PC-3 (cell line): ENCODE results near the gene TMEM196. TPM values are rescaled to one million over a fixed set of nuclear protein-coding genes. Genes with fewer than 3 reads are reported as not detected.

Experiments
- ATAC-seq: fragments of 200-7000 bp; cut with Tn5 transposase; 2 replicates; pipeline ENCODE4 v1.9.1; 2020; ENCODE audit warnings: mild to moderate bottlenecking, moderate library complexity
- BruUV-seq: library from RNA; stranded (reverse); fragments of 400-500 nt; replicated peaks from 2 replicates; lab custom pipeline; 2021; lab: Mats Ljungman, UMichigan
- CTCF ChIA-PET: fragments of 300-600 bp; sonication (Branson Sonifier 250); formaldehyde crosslinking; loops from one replicate; lab custom pipeline; 2022; ENCODE audit warnings: antibody characterized with exemption; lab: Charles Lee
- POLR2A ChIA-PET: fragments of 300-600 bp; sonication (Branson Sonifier 250); formaldehyde crosslinking; loops from one replicate; lab custom pipeline; 2022; ENCODE audit warnings: antibody characterized with exemption; ENCODE audit not compliant: unreplicated experiment; lab: Charles Lee
- DNase-seq: peaks from one replicate; pipeline ENCODE4 v3.0.0-alpha.2; 2015
- H2AFZ ChIP-seq: fragments of 300-600 bp; sonication (generic); 2 replicates; pipeline ENCODE4 v1.6.0; 2016; ENCODE audit warnings: antibody characterized with exemption, low read length
- H3F3A ChIP-seq: fragments of 300-600 bp; sonication (generic); one replicate; pipeline ENCODE4 v1.6.0; 2017; ENCODE audit warnings: antibody characterized with exemption, low read length, control low read depth, mild to moderate bottlenecking; ENCODE audit not compliant: unreplicated experiment
- H3K27ac ChIP-seq: fragments of 300-600 bp; sonication (generic); 2 replicates; pipeline ENCODE4 v1.5.1; 2016; ENCODE audit warnings: mild to moderate bottlenecking, low read length
- H3K27me3 ChIP-seq: fragments of 300-600 bp; sonication (generic); 2 replicates; pipeline ENCODE4 v1.6.1; 2016; ENCODE audit warnings: low read length, mixed read lengths
- H3K36me3 ChIP-seq: fragments of 300-600 bp; sonication (generic); 2 replicates; pipeline ENCODE4 v1.6.1; 2016; ENCODE audit warnings: low read depth, mixed run types, low read length, mixed read lengths
- H3K4me1 ChIP-seq: fragments of 300-600 bp; sonication (generic); 2 replicates; pipeline ENCODE4 v1.5.1; 2016; ENCODE audit warnings: low read length; ENCODE audit not compliant: insufficient read depth
- H3K4me2 ChIP-seq: fragments of 300-600 bp; sonication (generic); 2 replicates; pipeline ENCODE4 v1.6.0; 2016; ENCODE audit warnings: low read length
- H3K4me3 ChIP-seq: fragments of 300-600 bp; sonication (generic); 2 replicates; pipeline ENCODE4 v1.5.1; 2016; ENCODE audit warnings: mild to moderate bottlenecking, low read length, mixed read lengths
- H3K79me2 ChIP-seq: fragments of 300-600 bp; sonication (generic); 2 replicates; pipeline ENCODE4 v1.6.1; 2017; ENCODE audit warnings: low read length, mixed read lengths
- H3K9ac ChIP-seq: fragments of 300-600 bp; sonication (generic); 2 replicates; pipeline ENCODE4 v1.6.0; 2016; ENCODE audit warnings: mild to moderate bottlenecking, low read length
- H3K9me2 ChIP-seq: fragments of 300-600 bp; sonication (generic); replicated peaks from 2 replicates; pipeline ENCODE4 v1.6.1; 2016; ENCODE audit warnings: mixed run types, low read length, mixed read lengths
- H3K9me3 ChIP-seq: fragments of 300-600 bp; sonication (generic); 2 replicates; pipeline ENCODE4 v1.6.1; 2016; ENCODE audit warnings: low read length, mixed read lengths
- H4K20me1 ChIP-seq: fragments of 300-600 bp; sonication (generic); 2 replicates; pipeline ENCODE4 v1.6.1; 2016; ENCODE audit warnings: low read length, mixed read lengths
- CTCF ChIP-seq: fragments of 300-600 bp; sonication (generic); conservative IDR thresholded peaks from 2 replicates; pipeline ENCODE4 v1.5.1; 2017; ENCODE audit warnings: antibody characterized with exemption, low read depth, mild to moderate bottlenecking, low read length
- EZH2 ChIP-seq: fragments of 300-600 bp; sonication (generic); IDR thresholded peaks from one replicate; pipeline ENCODE4 v1.6.1; 2017; ENCODE audit warnings: antibody characterized with exemption, mild to moderate bottlenecking, low read length; ENCODE audit not compliant: unreplicated experiment
- EZH2phosphoT487 ChIP-seq: fragments of 300-600 bp; sonication (generic); IDR thresholded peaks from 2 replicates; pipeline ENCODE4 v1.6.1; 2018; ENCODE audit warnings: mild to moderate bottlenecking, antibody characterized with exemption, low read length, borderline replicate concordance
- intact Hi-C: fragments of 100-400 bp; cut with micrococcal nuclease; formaldehyde crosslinking; loops from 2 replicates; pipeline ENCODE4 v1.9.0; 2023
- total RNA-seq: library from RNA; depleted of rRNA; stranded (reverse); fragments of >200 nt; gene quantifications from 2 replicates; pipeline ENCODE4 v1.2.3, GENCODE V29; 2014

TMEM196 gene
- total RNA-seq, 1 experiment from 2014 or later = not detected

DNA sequence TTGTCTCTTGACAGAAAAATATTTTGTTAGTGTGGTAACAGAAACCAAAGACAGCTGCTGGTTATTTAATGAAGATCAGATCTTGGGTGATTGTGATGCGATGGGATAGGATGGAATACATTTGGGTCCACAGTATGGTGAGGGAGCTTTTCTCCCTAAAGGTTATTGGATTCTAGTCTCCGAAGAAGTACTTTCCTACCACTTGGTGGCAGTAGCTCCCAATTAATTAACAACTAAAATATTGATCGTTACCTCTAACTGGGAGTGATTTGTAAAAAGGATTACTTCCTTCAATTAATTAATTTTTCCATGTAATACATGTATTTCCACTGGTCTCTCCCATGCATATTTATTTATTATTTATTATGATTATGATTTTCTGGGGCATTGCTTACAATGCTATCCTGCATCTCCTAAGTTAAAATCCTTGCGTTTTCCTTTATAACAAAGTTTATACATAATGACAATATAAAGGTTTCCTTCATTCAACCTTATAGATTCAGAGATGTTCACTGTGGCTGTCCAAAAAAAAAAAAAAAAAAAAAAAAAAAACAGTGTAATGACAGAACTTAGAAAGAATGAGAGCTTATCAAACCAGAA lies 25.6 kb downstream of the TMEM196 start:
- H3K9me3 ChIP-seq = no peaks in the 10 kb centered on the region
- no peak for TF ChIP-seq EZH2
- TF ChIP-seq CTCF = peak; percentile 75
- H2AFZ ChIP-seq = no peak overlapping the region
- no peaks in the 10 kb centered on the region for H3K36me3 ChIP-seq
- no peak overlapping the region for H3K4me3 ChIP-seq
- intact Hi-C loops = loop anchor here (1.0 to 10.0 kb wide), 7 partner anchors 35 to 901 kb away; no protein-coding TSS in a partner anchor
- peak; percentile 78 for ATAC-seq
- ChIA-PET POLR2A (interaction anchor here (0.6 kb wide), 1 partner anchor 44 kb away, joined by 5 read pairs; no protein-coding TSS in a partner anchor), CTCF (interaction anchor here (0.6 to 1.8 kb wide), 21 partner anchors 16 to 1228 kb away, joined by 3 to 32 read pairs (median 9); partner anchors contain the start of gene POLR1F)
- H3K9me2 ChIP-seq = no peaks in the 10 kb centered on the region
- no TSS peak for BruUV-seq
- H3K27ac ChIP-seq = no peak overlapping the region
- H3K4me1 ChIP-seq = peaks cover 8% of the 10 kb centered on the region; the same call in 1 of the 2 replicates
- no peak overlapping the region for H3K4me2 ChIP-seq
- H3F3A ChIP-seq = no peaks in the 10 kb centered on the region
- H4K20me1 ChIP-seq = no peaks in the 10 kb centered on the region
- no peaks in the 10 kb centered on the region for H3K27me3 ChIP-seq
- no peaks in the 10 kb centered on the region for H3K79me2 ChIP-seq
- DNase-seq = peak; percentile 81
- H3K9ac ChIP-seq = no peak overlapping the region

- TF ChIP-seq EZH2 (no peak), EZH2phosphoT487 (no peak), CTCF (no peak)
- Histone ChIP-seq H3K4me2 (no peak overlapping the region), H3K9me3 (no peaks in the 10 kb centered on the region), H3K4me3 (no peak overlapping the region), H3K36me3 (no peaks in the 10 kb centered on the region), H3F3A (no peaks in the 10 kb centered on the region), H3K4me1 (no peaks in the 10 kb centered on the region), H2AFZ (no peak overlapping the region), H3K9me2 (no peaks in the 10 kb centered on the region; the same call in 1 of the 2 replicates), H3K9ac (no peak overlapping the region), H3K27ac (no peak overlapping the region), H4K20me1 (no peaks in the 10 kb centered on the region), H3K79me2 (no peaks in the 10 kb centered on the region), H3K27me3 (no peaks in the 10 kb centered on the region)
- ATAC-seq = no peak
- no peak for DNase-seq
- POLR2A ChIA-PET = no interaction called here
- CTCF ChIA-PET = no interaction called here
- intact Hi-C loops = loop anchor here (1.0 to 10.0 kb wide), 2 partner anchors 18 to 791 kb away; no protein-coding TSS in a partner anchor
- no TSS peak for BruUV-seq
Measured at GRCh38 chr7:19744075-19744474, 29.3 kb downstream of the TMEM196 start.

DNA sequence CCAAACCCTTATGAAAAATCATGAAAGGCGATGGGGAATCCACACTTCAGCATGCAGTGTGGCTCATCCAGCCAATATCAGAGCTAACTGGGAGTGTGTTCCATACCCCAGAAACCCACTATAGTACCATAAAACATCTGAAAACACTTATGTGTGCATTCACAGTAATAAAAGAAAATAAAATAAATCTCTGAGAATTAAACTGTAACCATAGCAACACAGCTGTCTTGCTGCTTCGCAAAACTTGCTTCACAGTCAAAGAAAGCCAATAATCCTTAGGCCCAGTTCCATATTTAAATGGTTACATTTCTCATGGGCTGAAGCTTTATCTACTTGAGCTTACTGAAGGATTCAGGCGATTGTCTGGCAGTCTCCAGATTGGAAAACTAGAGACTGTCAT lies 44.7 kb downstream of the TMEM196 start:
- DNase-seq (no peak), ATAC-seq (no peak)
- Histone ChIP-seq H3K9me2 (no peaks in the 10 kb centered on the region), H4K20me1 (no peaks in the 10 kb centered on the region), H3K27me3 (no peaks in the 10 kb centered on the region), H3K4me1 (no peaks in the 10 kb centered on the region), H3K9me3 (no peaks in the 10 kb centered on the region), H3K4me2 (no peak overlapping the region), H3K36me3 (no peaks in the 10 kb centered on the region), H3K4me3 (no peak overlapping the region), H3K9ac (no peak overlapping the region), H3K79me2 (no peaks in the 10 kb centered on the region), H3K27ac (no peak overlapping the region), H3F3A (no peaks in the 10 kb centered on the region), H2AFZ (no peak overlapping the region)
- TF ChIP-seq CTCF (no peak), EZH2phosphoT487 (no peak), EZH2 (no peak)
- intact Hi-C loops = loop anchor here (5.0 kb wide), 1 partner anchor 924 kb away; no protein-coding TSS in a partner anchor
- POLR2A ChIA-PET = no interaction called here
- CTCF ChIA-PET = no interaction called here
- BruUV-seq = no TSS peak
